CD4-positive, alpha-beta T cell (primary cell): ENCODE results near the gene WFIKKN1. TPM values are rescaled to one million over a fixed set of nuclear protein-coding genes. Genes with fewer than 3 reads are reported as not detected.

Experiments
- ATAC-seq: fragments of 200-7000 bp; cut with Tn5 transposase; one replicate; pipeline ENCODE4 v1.10.0; 2022; ENCODE audit warnings: mild to moderate bottlenecking; ENCODE audit not compliant: poor library complexity
- CTCF ChIA-PET: fragments of 350-600 bp; sonication (Branson Sonifier 250); formaldehyde crosslinking; loops from one replicate; lab custom pipeline; 2021; ENCODE audit warnings: antibody characterized with exemption, inconsistent platforms; lab: Charles Lee
- POLR2A ChIA-PET: fragments of 350-600 bp; sonication (Branson Sonifier 250); formaldehyde crosslinking; loops from one replicate; lab custom pipeline; 2021; ENCODE audit warnings: antibody characterized with exemption, inconsistent platforms; lab: Charles Lee
- DNase-seq, 14 experiments: peaks; one replicate each; pipeline ENCODE4 v3.0.0-alpha.2; 2013 to 2020; ENCODE audit warnings: mixed read lengths in 2 of 14
- H3K27ac ChIP-seq, 2 donors: one replicate each; pipeline versions ENCODE4 v1.5.1 to v1.7.0; 2013; ENCODE audit warnings: low read length in 2 of 2, low read depth in 1 of 2, mild to moderate bottlenecking in 1 of 2
- H3K27me3 ChIP-seq, 2 experiments: 1 replicate in 1 of 2; 2 replicates in 1 of 2; pipeline versions ENCODE4 v1.6.1 to v1.7.0; 2013; ENCODE audit warnings: low read length in 2 of 2, control low read depth in 1 of 2, mild to moderate bottlenecking in 1 of 2, moderate library complexity in 1 of 2; ENCODE audit not compliant: insufficient read depth in 2 of 2, control insufficient read depth in 1 of 2
- H3K36me3 ChIP-seq: one replicate; pipeline ENCODE4 v1.6.1; 2013; ENCODE audit warnings: low read length, control low read depth; ENCODE audit not compliant: insufficient read depth
- H3K4me1 ChIP-seq: one replicate; pipeline ENCODE4 v1.6.1; 2013; ENCODE audit warnings: low read length, control low read depth; ENCODE audit not compliant: insufficient read depth
- H3K4me3 ChIP-seq: one replicate; pipeline ENCODE4 v1.5.1; 2013; ENCODE audit warnings: mild to moderate bottlenecking, low read length, moderate library complexity
- H3K9me3 ChIP-seq, 2 experiments: 1 replicate in 1 of 2; 2 replicates in 1 of 2; pipeline versions ENCODE4 v1.6.1 to v1.7.0; 2013; ENCODE audit warnings: low read length in 2 of 2, mild to moderate bottlenecking in 2 of 2, control low read depth in 1 of 2, moderate library complexity in 1 of 2; ENCODE audit not compliant: control insufficient read depth in 1 of 2, insufficient read depth in 1 of 2
- H3K27ac Mint-ChIP-seq: one replicate; pipeline ENCODE4 v1.8.0; 2020; ENCODE audit warnings: mixed read lengths
- H3K27me3 Mint-ChIP-seq: one replicate; pipeline ENCODE4 v1.8.0; 2021; ENCODE audit warnings: mixed read lengths
- H3K36me3 Mint-ChIP-seq: one replicate; pipeline ENCODE4 v1.8.0; 2021; ENCODE audit warnings: low read depth, mixed read lengths
- H3K4me1 Mint-ChIP-seq: one replicate; pipeline ENCODE4 v1.8.0; 2021; ENCODE audit warnings: low read depth, mixed read lengths
- H3K4me3 Mint-ChIP-seq: one replicate; pipeline ENCODE4 v1.8.0; 2020; ENCODE audit warnings: mild to moderate bottlenecking, mixed read lengths
- H3K9me3 Mint-ChIP-seq: one replicate; pipeline ENCODE4 v1.8.0; 2020; ENCODE audit warnings: mixed read lengths
- intact Hi-C, 2 experiments: fragments of 100-400 bp; cut with DNase I in 1 of 2; cut with micrococcal nuclease in 1 of 2; formaldehyde crosslinking; loops; one replicate each; pipeline versions ENCODE4 v1.15.1 to v1.9.0; 2023 to 2025; cut with DNase I, micrococcal nuclease
- total RNA-seq, 174 experiments: library from RNA in 2 of 174; stranded (reverse) in 2 of 174; gene quantifications; one replicate each; pipeline ENCODE4 v1.2.3 and lab custom pipeline; 2021 to 2026
- TF ChIP-seq, protein P1 (sequence below): fragments of 200-600 bp; IDR thresholded peaks from one replicate; pipeline ENCODE4 v1.8.0; 2022; ENCODE audit warnings: antibody characterized with exemption, mild to moderate bottlenecking

WFIKKN1 gene
- total RNA-seq, 2 experiments from 2014 or later, result 0.64 to 0.99 TPM

DNA sequence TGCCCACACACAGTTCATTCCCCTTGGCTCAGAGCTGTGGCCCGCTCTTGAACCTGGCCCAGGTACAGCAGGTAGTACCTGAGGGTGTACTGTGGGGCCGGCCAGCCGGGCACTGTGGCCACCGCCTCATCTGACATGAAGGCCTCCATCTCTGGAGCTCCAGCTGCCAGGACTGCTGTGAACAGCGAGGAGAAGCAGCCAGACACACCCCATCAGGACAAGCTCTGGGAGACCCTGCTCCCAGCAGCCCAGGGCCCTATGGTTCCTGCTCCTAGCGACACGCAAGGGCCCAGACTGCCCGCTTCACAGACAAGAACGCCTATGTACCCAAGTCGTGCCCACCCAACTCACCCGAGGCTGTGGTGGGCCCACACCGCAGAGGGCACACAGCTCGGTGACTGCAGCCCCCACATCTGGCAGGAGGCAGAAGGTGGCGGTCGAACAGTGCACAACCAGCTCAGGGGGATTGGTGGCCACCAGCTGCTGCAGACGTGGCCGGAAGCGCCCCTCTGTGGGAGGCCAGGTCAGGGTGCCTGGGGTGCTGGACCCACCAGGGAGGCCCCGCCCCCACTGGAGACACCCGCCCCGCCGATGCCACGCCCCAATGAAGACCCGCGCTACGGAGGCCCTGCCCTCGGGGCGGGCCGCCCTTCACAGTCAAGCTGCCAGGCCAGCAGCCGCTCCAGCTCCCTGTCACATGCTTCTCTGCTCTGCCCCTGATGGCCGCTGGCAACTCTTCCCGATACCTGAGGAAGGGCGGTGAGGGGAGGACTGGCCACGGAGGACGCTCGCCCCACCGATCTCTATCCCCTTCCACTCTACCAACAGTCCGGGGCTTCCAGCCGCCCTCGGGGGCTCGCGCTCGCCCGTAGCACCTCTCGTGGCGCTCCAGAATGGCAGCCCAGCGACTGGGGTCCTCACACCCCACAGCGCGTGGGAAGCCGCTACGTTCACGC lies 48.4 kb downstream of the WFIKKN1 start:
- CTCF ChIA-PET, result interaction anchor here (1.2 kb wide), 1 partner anchor 11 kb away, joined by 3 read pairs; the partner anchor contains the start of gene RHOT2
- peak in 6 of 14 experiments; percentile 38 to 79 (median 52) for DNase-seq

DNA sequence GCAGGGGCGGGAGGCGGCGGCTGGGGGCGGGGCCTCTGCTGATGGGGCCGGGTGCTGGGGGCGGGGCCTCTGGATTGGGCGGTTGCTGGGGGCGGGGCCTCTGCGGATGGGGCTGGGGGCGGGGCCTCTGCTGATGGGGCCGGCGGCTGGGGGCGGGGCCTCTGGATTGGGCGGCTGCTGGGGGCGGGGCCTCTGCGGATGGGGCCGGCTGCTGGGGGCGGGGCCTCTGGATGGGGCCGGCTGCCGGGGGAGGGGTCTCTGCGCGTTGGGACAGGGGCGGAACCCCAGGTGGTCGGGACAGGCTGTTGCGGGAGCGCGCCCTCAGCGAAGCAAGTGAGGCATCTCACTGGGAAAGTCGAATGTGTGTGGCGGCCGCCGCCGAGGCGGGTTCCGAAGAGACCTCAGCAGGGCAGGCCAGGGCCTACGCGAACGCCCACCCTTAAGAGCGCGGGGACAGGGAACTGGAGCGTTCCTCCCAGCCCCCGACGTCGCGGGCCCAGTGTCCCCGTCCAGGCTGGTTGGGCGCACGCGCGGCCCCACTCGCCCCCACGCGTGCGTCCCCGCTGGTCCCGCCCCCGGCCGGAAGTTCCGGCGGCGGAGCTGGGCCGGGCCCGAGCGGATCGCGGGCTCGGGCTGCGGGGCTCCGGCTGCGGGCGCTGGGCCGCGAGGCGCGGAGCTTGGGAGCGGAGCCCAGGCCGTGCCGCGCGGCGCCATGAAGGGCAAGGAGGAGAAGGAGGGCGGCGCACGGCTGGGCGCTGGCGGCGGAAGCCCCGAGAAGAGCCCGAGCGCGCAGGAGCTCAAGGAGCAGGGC lies 49.2 kb downstream of the WFIKKN1 start, which contains the start of gene STUB1:
Gene STUB1, plus strand, starts transcription at position 597 of the 811 bp plus-strand sequence. Its CDS starts 116 bp downstream, at position 713.
- peaks cover 73% of the 10 kb centered on the region for H3K4me1 ChIP-seq
- H3K4me3 ChIP-seq, result peak within 1 kb of the TSS; percentile 76
- peak within 1 kb of the TSS; percentile 86 for H3K4me3 Mint-ChIP-seq
- peaks cover 23% of the 10 kb centered on the region for H3K4me1 Mint-ChIP-seq
- intact Hi-C loops, result no loop called here
- peaks cover 19% of the 10 kb centered on the region for H3K36me3 Mint-ChIP-seq
- TF ChIP-seq, protein P1, sequence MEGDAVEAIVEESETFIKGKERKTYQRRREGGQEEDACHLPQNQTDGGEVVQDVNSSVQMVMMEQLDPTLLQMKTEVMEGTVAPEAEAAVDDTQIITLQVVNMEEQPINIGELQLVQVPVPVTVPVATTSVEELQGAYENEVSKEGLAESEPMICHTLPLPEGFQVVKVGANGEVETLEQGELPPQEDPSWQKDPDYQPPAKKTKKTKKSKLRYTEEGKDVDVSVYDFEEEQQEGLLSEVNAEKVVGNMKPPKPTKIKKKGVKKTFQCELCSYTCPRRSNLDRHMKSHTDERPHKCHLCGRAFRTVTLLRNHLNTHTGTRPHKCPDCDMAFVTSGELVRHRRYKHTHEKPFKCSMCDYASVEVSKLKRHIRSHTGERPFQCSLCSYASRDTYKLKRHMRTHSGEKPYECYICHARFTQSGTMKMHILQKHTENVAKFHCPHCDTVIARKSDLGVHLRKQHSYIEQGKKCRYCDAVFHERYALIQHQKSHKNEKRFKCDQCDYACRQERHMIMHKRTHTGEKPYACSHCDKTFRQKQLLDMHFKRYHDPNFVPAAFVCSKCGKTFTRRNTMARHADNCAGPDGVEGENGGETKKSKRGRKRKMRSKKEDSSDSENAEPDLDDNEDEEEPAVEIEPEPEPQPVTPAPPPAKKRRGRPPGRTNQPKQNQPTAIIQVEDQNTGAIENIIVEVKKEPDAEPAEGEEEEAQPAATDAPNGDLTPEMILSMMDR, result no peak
- POLR2A ChIA-PET, result interaction anchor here (0.7 to 4.8 kb wide), 17 partner anchors 9 to 1525 kb away, joined by 3 to 55 read pairs (median 4); partner anchors contain the start of genes ANTKMT, METTL26, MLST8 and RHOT2
- CTCF ChIA-PET, result no interaction called here
- peak within 1 kb of the TSS; percentile 70 for H3K27ac Mint-ChIP-seq
- no peaks in the 10 kb centered on the region for H3K9me3 Mint-ChIP-seq
- peak within 1 kb of the TSS; percentile 41 to 91 for H3K27ac ChIP-seq
- peaks cover 6 to 9% of the 10 kb centered on the region in 2 experiments for H3K27me3 ChIP-seq
- H3K36me3 ChIP-seq, result peaks cover 18% of the 10 kb centered on the region
- ATAC-seq (peak; percentile 63), DNase-seq (peak; percentile 75 to 97 (median 85))
- H3K9me3 ChIP-seq, result no peaks in the 10 kb centered on the region
- H3K27me3 Mint-ChIP-seq, result no peaks in the 10 kb centered on the region

More for the DNA sequence above, 48.4 kb downstream of the WFIKKN1 start:
- peak overlapping the region; percentile 87 for H3K4me3 Mint-ChIP-seq
- intact Hi-C loops, result no loop called here
- POLR2A ChIA-PET, result interaction anchor here (1.0 to 4.8 kb wide), 5 partner anchors 9 to 42 kb away, joined by 3 to 55 read pairs (median 7); partner anchors contain the start of genes RHOT2 and WDR24
- H3K36me3 Mint-ChIP-seq, result peaks cover 23% of the 10 kb centered on the region
- H3K9me3 Mint-ChIP-seq, result no peaks in the 10 kb centered on the region
- H3K4me1 Mint-ChIP-seq, result peaks cover 26% of the 10 kb centered on the region
- ATAC-seq, result peak; percentile 3
- H3K36me3 ChIP-seq, result peaks cover 18% of the 10 kb centered on the region
- H3K27ac ChIP-seq, result peak overlapping the region in 1 of 2 donors; percentile 24
- H3K27me3 Mint-ChIP-seq, result no peaks in the 10 kb centered on the region
- peak overlapping the region; percentile 64 for H3K27ac Mint-ChIP-seq
- H3K4me1 ChIP-seq, result peaks cover 68% of the 10 kb centered on the region
- H3K9me3 ChIP-seq, result no peaks in the 10 kb centered on the region
- peak overlapping the region; percentile 72 for H3K4me3 ChIP-seq
- H3K27me3 ChIP-seq, result peaks cover 8 to 12% of the 10 kb centered on the region in 2 experiments
- TF ChIP-seq, protein P1, result no peak

DNA sequence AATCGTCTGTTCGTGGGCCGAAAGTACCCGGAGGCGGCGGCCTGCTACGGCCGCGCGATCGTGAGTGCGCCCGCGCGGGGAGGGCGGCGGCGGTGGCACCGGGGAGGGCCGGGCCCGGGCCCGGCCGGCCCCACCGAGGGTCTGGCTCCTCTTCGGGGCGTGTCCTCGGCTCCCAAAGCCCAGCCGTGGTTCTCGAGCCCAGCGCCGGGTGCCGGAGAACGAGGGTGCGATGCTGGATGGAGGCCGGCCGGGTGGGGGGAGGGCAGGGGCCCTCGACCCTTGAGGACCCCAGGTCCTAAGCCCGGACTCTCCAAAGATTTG lies 49.8 kb downstream of the WFIKKN1 start:
- no peak for ATAC-seq
- peaks cover 5% of the 10 kb centered on the region in 2 experiments for H3K27me3 ChIP-seq
- ChIA-PET POLR2A (interaction anchor here (0.7 to 4.8 kb wide), 14 partner anchors 9 to 1525 kb away, joined by 3 to 55 read pairs (median 4); partner anchors contain the start of genes ANTKMT, METTL26, MLST8 and RHOT2), CTCF (no interaction called here)
- Mint-ChIP-seq H3K4me1 (peaks cover 20% of the 10 kb centered on the region), H3K9me3 (no peaks in the 10 kb centered on the region), H3K27ac (peak overlapping the region; percentile 70), H3K36me3 (peaks cover 19% of the 10 kb centered on the region), H3K4me3 (peak overlapping the region; percentile 83), H3K27me3 (no peaks in the 10 kb centered on the region)
- no peak for DNase-seq
- peak overlapping the region; percentile 41 to 53 for H3K27ac ChIP-seq
- H3K4me3 ChIP-seq, result peak overlapping the region; percentile 76
- peaks cover 18% of the 10 kb centered on the region for H3K36me3 ChIP-seq
- TF ChIP-seq, protein P1, result no peak
- peaks cover 74% of the 10 kb centered on the region for H3K4me1 ChIP-seq
- intact Hi-C loops, result no loop called here
- no peaks in the 10 kb centered on the region for H3K9me3 ChIP-seq
